HCT116 (cell line): Measurements from ENCODE around the gene COX10.
"Not testable (repeated sequence)": the region's sequence is repeated elsewhere in the genome, so short reads cannot be mapped to it uniquely, and the experiment has no call there.

Experiments used
- EGR1 ChIP-seq: IDR thresholded peaks from 2 replicates; pipeline ENCODE4 v1.6.1; 2012; ENCODE audit warnings: low read depth
- EZH2 ChIP-seq: fragments of 200-600 bp; sonication (generic); IDR thresholded peaks from 2 replicates; pipeline ENCODE4 v1.6.1; 2017; ENCODE audit warnings: antibody characterized with exemption, mixed run types
- EZH2phosphoT487 ChIP-seq: fragments of 200-600 bp; IDR thresholded peaks from 2 replicates; pipeline ENCODE4 v1.6.1; 2018; ENCODE audit warnings: antibody characterized with exemption, borderline replicate concordance
- FOSL1 ChIP-seq: IDR thresholded peaks from 2 replicates; pipeline ENCODE4 v1.6.1; 2012; ENCODE audit warnings: low read depth
- JUND ChIP-seq: IDR thresholded peaks from 2 replicates; pipeline ENCODE4 v1.6.1; 2012
- POLR2AphosphoS5 ChIP-seq: IDR thresholded peaks from 2 replicates; pipeline ENCODE4 v1.6.1; 2011; ENCODE audit warnings: mild to moderate bottlenecking, low read depth, low read length, moderate library complexity
- RAD21 ChIP-seq: IDR thresholded peaks from 2 replicates; pipeline ENCODE4 v1.6.1; 2012; ENCODE audit warnings: low read depth, mild to moderate bottlenecking
- SIN3A ChIP-seq: IDR thresholded peaks from 2 replicates; pipeline ENCODE4 v1.6.1; 2012; ENCODE audit warnings: low read depth
- SP1 ChIP-seq: IDR thresholded peaks from 2 replicates; pipeline ENCODE4 v1.6.1; 2012; ENCODE audit warnings: low read depth
- TCF7L2 ChIP-seq: IDR thresholded peaks from 2 replicates; pipeline ENCODE4 v1.7.0; 2011; ENCODE audit warnings: borderline replicate concordance, inconsistent platforms; ENCODE audit not compliant: insufficient read depth, insufficient read length; ENCODE audit errors: extremely low read depth
- YY1 ChIP-seq: IDR thresholded peaks from 2 replicates; pipeline ENCODE4 v1.6.1; 2011; ENCODE audit warnings: low read length, low read depth, moderate library complexity, mild to moderate bottlenecking; ENCODE audit not compliant: insufficient replicate concordance; ENCODE audit errors: extremely low read depth
- TF ChIP-seq, protein P1 (sequence below), 3 experiments: fragments of 200-600 bp in 1 of 3; sonication (generic) in 1 of 3; IDR thresholded peaks in 2 of 3; conservative IDR thresholded peaks in 1 of 3; 2 replicates each; pipeline ENCODE4 v1.5.1; 2012 to 2017; ENCODE audit warnings: low read depth in 2 of 3, low read length in 2 of 3, antibody characterized with exemption in 1 of 3, borderline replicate concordance in 1 of 3, control low read depth in 1 of 3, mild to moderate bottlenecking in 1 of 3, mixed read lengths in 1 of 3, mixed run types in 1 of 3, moderate library complexity in 1 of 3; ENCODE audit not compliant: insufficient read depth in 1 of 3
- TF ChIP-seq, protein P2 (sequence below): IDR thresholded peaks from 2 replicates; pipeline ENCODE4 v1.6.1; 2012; ENCODE audit warnings: low read depth
- TF ChIP-seq, protein P3 (sequence below): IDR thresholded peaks from 2 replicates; pipeline ENCODE4 v1.6.1; 2012

DNA sequence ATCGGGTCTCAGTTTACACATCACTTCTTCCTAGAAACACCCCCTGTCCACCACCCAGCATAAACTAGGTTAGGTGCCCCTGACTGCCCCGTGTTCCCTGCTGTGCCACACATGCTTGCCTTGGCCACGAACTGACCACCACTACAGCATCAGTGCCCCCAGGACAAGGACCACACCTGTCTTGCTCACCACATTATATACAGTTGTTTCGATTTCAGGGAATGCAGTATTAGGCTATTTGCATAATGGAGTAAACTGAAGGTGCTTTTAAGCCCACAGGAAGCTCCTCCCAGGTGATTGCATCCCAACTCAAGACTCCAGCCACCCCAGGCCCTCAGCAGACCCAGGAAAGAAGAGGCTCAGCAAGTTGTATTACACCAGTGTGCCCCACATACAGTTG lies 117.1 kb downstream of the COX10 start:
- TF ChIP-seq TCF7L2, FOSL1, JUND, SIN3A, EZH2, EZH2phosphoT487, YY1, POLR2AphosphoS5, RAD21, SP1, EGR1: not testable (repeated sequence)
- TF ChIP-seq, protein P1, sequence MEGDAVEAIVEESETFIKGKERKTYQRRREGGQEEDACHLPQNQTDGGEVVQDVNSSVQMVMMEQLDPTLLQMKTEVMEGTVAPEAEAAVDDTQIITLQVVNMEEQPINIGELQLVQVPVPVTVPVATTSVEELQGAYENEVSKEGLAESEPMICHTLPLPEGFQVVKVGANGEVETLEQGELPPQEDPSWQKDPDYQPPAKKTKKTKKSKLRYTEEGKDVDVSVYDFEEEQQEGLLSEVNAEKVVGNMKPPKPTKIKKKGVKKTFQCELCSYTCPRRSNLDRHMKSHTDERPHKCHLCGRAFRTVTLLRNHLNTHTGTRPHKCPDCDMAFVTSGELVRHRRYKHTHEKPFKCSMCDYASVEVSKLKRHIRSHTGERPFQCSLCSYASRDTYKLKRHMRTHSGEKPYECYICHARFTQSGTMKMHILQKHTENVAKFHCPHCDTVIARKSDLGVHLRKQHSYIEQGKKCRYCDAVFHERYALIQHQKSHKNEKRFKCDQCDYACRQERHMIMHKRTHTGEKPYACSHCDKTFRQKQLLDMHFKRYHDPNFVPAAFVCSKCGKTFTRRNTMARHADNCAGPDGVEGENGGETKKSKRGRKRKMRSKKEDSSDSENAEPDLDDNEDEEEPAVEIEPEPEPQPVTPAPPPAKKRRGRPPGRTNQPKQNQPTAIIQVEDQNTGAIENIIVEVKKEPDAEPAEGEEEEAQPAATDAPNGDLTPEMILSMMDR (IDR thresholded peaks at IDR 0.05 in 2 of 3, conservative IDR thresholded peaks at IDR 0.05 in 1 of 3; ENCODE audit: borderline replicate concordance in 1 of 3, insufficient read depth in 1 of 3, low read depth in 2 of 3, low read length in 2 of 3): not testable (repeated sequence)
- TF ChIP-seq, protein P2, sequence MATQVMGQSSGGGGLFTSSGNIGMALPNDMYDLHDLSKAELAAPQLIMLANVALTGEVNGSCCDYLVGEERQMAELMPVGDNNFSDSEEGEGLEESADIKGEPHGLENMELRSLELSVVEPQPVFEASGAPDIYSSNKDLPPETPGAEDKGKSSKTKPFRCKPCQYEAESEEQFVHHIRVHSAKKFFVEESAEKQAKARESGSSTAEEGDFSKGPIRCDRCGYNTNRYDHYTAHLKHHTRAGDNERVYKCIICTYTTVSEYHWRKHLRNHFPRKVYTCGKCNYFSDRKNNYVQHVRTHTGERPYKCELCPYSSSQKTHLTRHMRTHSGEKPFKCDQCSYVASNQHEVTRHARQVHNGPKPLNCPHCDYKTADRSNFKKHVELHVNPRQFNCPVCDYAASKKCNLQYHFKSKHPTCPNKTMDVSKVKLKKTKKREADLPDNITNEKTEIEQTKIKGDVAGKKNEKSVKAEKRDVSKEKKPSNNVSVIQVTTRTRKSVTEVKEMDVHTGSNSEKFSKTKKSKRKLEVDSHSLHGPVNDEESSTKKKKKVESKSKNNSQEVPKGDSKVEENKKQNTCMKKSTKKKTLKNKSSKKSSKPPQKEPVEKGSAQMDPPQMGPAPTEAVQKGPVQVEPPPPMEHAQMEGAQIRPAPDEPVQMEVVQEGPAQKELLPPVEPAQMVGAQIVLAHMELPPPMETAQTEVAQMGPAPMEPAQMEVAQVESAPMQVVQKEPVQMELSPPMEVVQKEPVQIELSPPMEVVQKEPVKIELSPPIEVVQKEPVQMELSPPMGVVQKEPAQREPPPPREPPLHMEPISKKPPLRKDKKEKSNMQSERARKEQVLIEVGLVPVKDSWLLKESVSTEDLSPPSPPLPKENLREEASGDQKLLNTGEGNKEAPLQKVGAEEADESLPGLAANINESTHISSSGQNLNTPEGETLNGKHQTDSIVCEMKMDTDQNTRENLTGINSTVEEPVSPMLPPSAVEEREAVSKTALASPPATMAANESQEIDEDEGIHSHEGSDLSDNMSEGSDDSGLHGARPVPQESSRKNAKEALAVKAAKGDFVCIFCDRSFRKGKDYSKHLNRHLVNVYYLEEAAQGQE: not testable (repeated sequence)
- TF ChIP-seq, protein P3, sequence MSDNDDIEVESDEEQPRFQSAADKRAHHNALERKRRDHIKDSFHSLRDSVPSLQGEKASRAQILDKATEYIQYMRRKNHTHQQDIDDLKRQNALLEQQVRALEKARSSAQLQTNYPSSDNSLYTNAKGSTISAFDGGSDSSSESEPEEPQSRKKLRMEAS: not testable (repeated sequence)
